GM23338 (cell line): ENCODE measurements around the gene SORBS2.

ENCODE experiments used
- CREB1 ChIP-seq: fragments of 250-450 bp; sonication (Bioruptor Pico); IDR thresholded peaks from 2 replicates; pipeline ENCODE4 v1.5.0; 2020; ENCODE audit warnings: low read depth, mild to moderate bottlenecking, moderate library complexity
- CTCF ChIP-seq, 2 experiments: fragments of 200-600 bp in 1 of 2; sonication (generic) in 1 of 2; conservative IDR thresholded peaks; 2 replicates each; pipeline versions ENCODE4 v1.5.1 to v1.6.1; 2016 to 2017; ENCODE audit warnings: antibody characterized with exemption in 2 of 2, low read depth in 2 of 2, mild to moderate bottlenecking in 2 of 2, moderate library complexity in 1 of 2
- ETS1 ChIP-seq: IDR thresholded peaks from 2 replicates; pipeline ENCODE4 v1.6.1; 2016; ENCODE audit warnings: antibody characterized with exemption
- EZH2 ChIP-seq: fragments of 200-600 bp; sonication (generic); IDR thresholded peaks from one replicate; pipeline ENCODE4 v1.8.0; 2017; ENCODE audit warnings: antibody characterized with exemption, mild to moderate bottlenecking, low read depth; ENCODE audit not compliant: unreplicated experiment
- EZH2phosphoT487 ChIP-seq: fragments of 200-600 bp; sonication (generic); IDR thresholded peaks from one replicate; pipeline ENCODE4 v1.8.1; 2018; ENCODE audit warnings: antibody characterized with exemption; ENCODE audit not compliant: unreplicated experiment
- JUNB ChIP-seq: IDR thresholded peaks from one replicate; pipeline ENCODE4 v1.6.1; 2016; ENCODE audit warnings: antibody characterized with exemption; ENCODE audit not compliant: unreplicated experiment
- POLR2AphosphoS5 ChIP-seq: IDR thresholded peaks from 2 replicates; pipeline ENCODE4 v1.6.1; 2016; ENCODE audit warnings: antibody characterized with exemption, low read depth
- REST ChIP-seq: IDR thresholded peaks from one replicate; pipeline ENCODE4 v1.6.1; 2018; ENCODE audit warnings: antibody characterized with exemption; ENCODE audit not compliant: unreplicated experiment
- STAT1 ChIP-seq: IDR thresholded peaks from one replicate; pipeline ENCODE4 v1.6.1; 2016; ENCODE audit warnings: antibody characterized with exemption; ENCODE audit not compliant: unreplicated experiment

- TF ChIP-seq CTCF (conservative IDR thresholded peaks at IDR 0.05; ENCODE audit: low read depth in 2 of 2) (no peak), EZH2 (no peak), EZH2phosphoT487 (no peak), REST (no peak), POLR2AphosphoS5 (no peak), CREB1 (no peak), STAT1 (no peak), JUNB (no peak), ETS1 (no peak)
Observed at GRCh38 chr4:185752872-185753271, 59.1 kb downstream of the SORBS2 start.
